B cell (primary cell): ENCODE data around the gene ZNF516. TPM values are rescaled to one million over a fixed set of nuclear protein-coding genes. Genes with fewer than 3 reads are reported as not detected.

Source experiments
- ATAC-seq: fragments of 200-7000 bp; cut with Tn5 transposase; one replicate; pipeline ENCODE4 v1.10.0; 2021; ENCODE audit warnings: low read depth, mild to moderate bottlenecking, moderate number of reproducible peaks, moderate library complexity
- CTCF ChIA-PET: fragments of 350-600 bp; sonication (Branson Sonifier 250); formaldehyde crosslinking; loops from one replicate; lab custom pipeline; 2021; ENCODE audit warnings: antibody characterized with exemption, inconsistent platforms; lab: Charles Lee
- POLR2A ChIA-PET: fragments of 350-600 bp; sonication (Branson Sonifier 250); formaldehyde crosslinking; loops from one replicate; lab custom pipeline; 2021; ENCODE audit warnings: antibody characterized with exemption; lab: Charles Lee
- DNase-seq: peaks from one replicate; pipeline ENCODE4 v3.0.0; 2013
- H2AFZ ChIP-seq: 2 replicates; pipeline ENCODE4 v1.6.1; 2012; ENCODE audit warnings: mild to moderate bottlenecking, low read depth, low read length; ENCODE audit not compliant: insufficient read depth, poor library complexity, severe bottlenecking
- H3K27ac ChIP-seq, 2 donors: 1 replicate in 1 of 2; 2 replicates in 1 of 2; pipeline ENCODE4 v1.5.1; 2012 to 2013; ENCODE audit warnings: low read length in 2 of 2, mild to moderate bottlenecking in 2 of 2, moderate library complexity in 1 of 2
- H3K27me3 ChIP-seq, 4 experiments: fragments of 200-600 bp in 1 of 4; sonication (generic) in 1 of 4; replicated peaks in 1 of 4; 1 replicate in 2 of 4; 2 replicates in 2 of 4; pipeline versions ENCODE4 v1.6.1 to v1.7.0; 2013 to 2016; ENCODE audit warnings: low read length in 3 of 4, mild to moderate bottlenecking in 2 of 4, mixed read lengths in 1 of 4, moderate library complexity in 1 of 4; ENCODE audit not compliant: insufficient read depth in 4 of 4, control insufficient read depth in 3 of 4; ENCODE audit errors: control extremely low read depth in 1 of 4
- H3K36me3 ChIP-seq, 2 experiments: replicated peaks in 1 of 2; 1 replicate in 1 of 2; 2 replicates in 1 of 2; pipeline versions ENCODE4 v1.6.1 to v1.7.1; 2013; ENCODE audit warnings: low read length in 1 of 2; ENCODE audit not compliant: insufficient read depth in 2 of 2, control insufficient read depth in 1 of 2; ENCODE audit errors: control extremely low read depth in 1 of 2, extremely low read depth in 1 of 2
- H3K4me1 ChIP-seq, 2 donors: fragments of 200-600 bp in 1 of 2; sonication (generic) in 1 of 2; 1 replicate in 1 of 2; 2 replicates in 1 of 2; pipeline versions ENCODE4 v1.5.1 to v1.6.1; 2013 to 2017; ENCODE audit warnings: low read length in 2 of 2; ENCODE audit not compliant: control insufficient read depth in 2 of 2, insufficient read depth in 2 of 2
- H3K4me2 ChIP-seq: replicated peaks from 2 replicates; pipeline ENCODE3; 2012; ENCODE audit warnings: mild to moderate bottlenecking, low read depth, low read length; ENCODE audit not compliant: poor library complexity, severe bottlenecking
- H3K4me3 ChIP-seq, 5 experiments: fragments of 200-600 bp in 1 of 5; sonication (generic) in 1 of 5; 1 replicate in 3 of 5; 2 replicates in 2 of 5; pipeline versions ENCODE4 v1.5.1 to v1.7.0; 2011 to 2016; ENCODE audit warnings: low read length in 4 of 5, mild to moderate bottlenecking in 4 of 5, low read depth in 2 of 5, control low read depth in 1 of 5, moderate library complexity in 1 of 5; ENCODE audit not compliant: insufficient read depth in 1 of 5; ENCODE audit errors: control extremely low read depth in 1 of 5, extremely low read depth in 1 of 5
- H3K79me2 ChIP-seq: fragments of 200-600 bp; sonication (generic); one replicate; pipeline ENCODE4 v1.6.0; 2016; ENCODE audit warnings: low read length; ENCODE audit not compliant: control insufficient read depth, insufficient read depth
- H3K9ac ChIP-seq: fragments of 200-600 bp; sonication (generic); 2 replicates; pipeline ENCODE4 v1.6.1; 2017; ENCODE audit warnings: mild to moderate bottlenecking, low read length, moderate library complexity
- H3K9me3 ChIP-seq, 3 donors: one replicate each; pipeline versions ENCODE4 v1.6.1 to v1.7.1; 2013; ENCODE audit warnings: low read length in 2 of 3; ENCODE audit not compliant: control insufficient read depth in 2 of 3, insufficient read depth in 1 of 3; ENCODE audit errors: control extremely low read depth in 1 of 3
- H4K20me1 ChIP-seq: 2 replicates; pipeline ENCODE4 v1.6.0; 2012; ENCODE audit warnings: mild to moderate bottlenecking, low read length; ENCODE audit not compliant: insufficient read depth, control insufficient read depth, poor library complexity, severe bottlenecking
- H3K27ac Mint-ChIP-seq: one replicate; pipeline ENCODE4 v1.8.0; 2021; ENCODE audit warnings: mixed read lengths
- H3K27me3 Mint-ChIP-seq: one replicate; pipeline ENCODE4 v1.8.0; 2021; ENCODE audit warnings: mixed read lengths
- H3K4me1 Mint-ChIP-seq: one replicate; pipeline ENCODE4 v1.8.0; 2021; ENCODE audit warnings: mixed read lengths
- H3K4me3 Mint-ChIP-seq: one replicate; pipeline ENCODE4 v1.8.0; 2021; ENCODE audit warnings: mixed read lengths
- H3K9me3 Mint-ChIP-seq: one replicate; pipeline ENCODE4 v1.8.0; 2022; ENCODE audit warnings: mixed read lengths; ENCODE audit not compliant: insufficient read depth
- EZH2 ChIP-seq: IDR thresholded peaks from 2 replicates; pipeline ENCODE4 v1.6.1; 2012; ENCODE audit warnings: borderline replicate concordance, low read depth, mild to moderate bottlenecking, moderate library complexity, low read length; ENCODE audit not compliant: insufficient read depth, poor library complexity, severe bottlenecking
- WGBS: methylation state at CpG from one replicate; pipeline ENCODE4 v1.1.5; 2013; ENCODE audit warnings: missing lambda C conversion rate; ENCODE audit not compliant: insufficient coverage; 5-methylcytosine and 5-hydroxymethylcytosine counted together
- intact Hi-C: fragments of 100-400 bp; cut with micrococcal nuclease; formaldehyde crosslinking; loops from one replicate; pipeline ENCODE4 v1.10.0; 2022
- polyA plus RNA-seq: library from polyadenylated mRNA; depleted of rRNA; stranded (reverse); fragments of >200 nt; gene quantifications from 2 replicates; pipeline ENCODE4 v1.2.3, GENCODE V29; 2012
- total RNA-seq, 2 donors: library from RNA; stranded (reverse); fragments of 120-200 nt in 1 of 2; gene quantifications; 1 replicate in 1 of 2; 2 replicates in 1 of 2; pipeline versions ENCODE4 v1.2.3 to v1.2.4, GENCODE V29; 2013 to 2022
- TF ChIP-seq, protein P1 (sequence below): fragments of 200-600 bp; IDR thresholded peaks from one replicate; pipeline ENCODE4 v1.8.0; 2022; ENCODE audit warnings: antibody characterized with exemption, mild to moderate bottlenecking

Gene ZNF516
- total and polyA plus RNA-seq, 2 donors (not counting 1 experiment from before 2014, with no cell fraction given), result 6.7 to 27.1 TPM

DNA sequence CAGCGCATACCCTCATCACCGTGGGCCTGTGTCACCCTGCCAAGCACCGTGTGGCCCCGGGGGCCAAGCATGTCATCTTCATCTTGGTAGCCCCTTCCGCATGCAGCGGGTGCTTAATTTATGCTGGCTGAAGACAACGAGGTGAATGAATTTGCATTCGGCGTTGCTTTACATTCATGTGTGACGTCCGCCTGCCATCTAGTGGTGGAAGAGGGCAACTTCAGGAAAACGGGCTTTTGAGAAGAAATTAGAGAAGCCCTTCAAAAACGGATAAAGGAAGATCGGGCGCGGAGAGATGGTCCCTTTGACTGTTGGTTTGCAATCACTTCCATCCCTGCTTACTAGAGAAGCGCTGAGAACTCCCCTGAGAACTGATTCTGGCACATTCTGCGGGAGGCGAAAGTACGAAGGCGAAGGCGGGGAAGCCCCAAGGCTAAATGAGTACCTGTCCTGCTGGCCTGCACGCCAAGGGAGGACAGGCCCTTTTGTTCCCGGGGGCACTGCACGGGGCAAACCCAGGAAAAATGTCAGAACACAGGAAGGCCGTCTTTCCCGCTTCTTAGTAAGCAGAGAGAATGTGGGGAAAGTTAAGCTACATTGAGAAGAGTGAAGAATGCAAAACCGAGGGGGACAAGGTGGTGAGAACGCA, 145.9 kb downstream of the ZNF516 start:
- Histone ChIP-seq H4K20me1 (no peaks in the 10 kb centered on the region), H3K27me3 (no peaks in the 10 kb centered on the region), H3K4me1 (peaks cover 6% of the 10 kb centered on the region in 2 donors), H3K4me2 (peak overlapping the region; percentile 25), H3K79me2 (no peaks in the 10 kb centered on the region), H3K36me3 (no peaks in the 10 kb centered on the region), H3K27ac (no peak overlapping the region), H3K9me3 (peaks cover 0 to 14% (median 0%) of the 10 kb centered on the region in 3 donors), H3K4me3 (no peak overlapping the region), H2AFZ (peak overlapping the region; percentile 33), H3K9ac (no peak overlapping the region)
- H3K4me1 Mint-ChIP-seq, result peaks cover 4% of the 10 kb centered on the region
- no peak for TF ChIP-seq EZH2
- TF ChIP-seq, protein P1, sequence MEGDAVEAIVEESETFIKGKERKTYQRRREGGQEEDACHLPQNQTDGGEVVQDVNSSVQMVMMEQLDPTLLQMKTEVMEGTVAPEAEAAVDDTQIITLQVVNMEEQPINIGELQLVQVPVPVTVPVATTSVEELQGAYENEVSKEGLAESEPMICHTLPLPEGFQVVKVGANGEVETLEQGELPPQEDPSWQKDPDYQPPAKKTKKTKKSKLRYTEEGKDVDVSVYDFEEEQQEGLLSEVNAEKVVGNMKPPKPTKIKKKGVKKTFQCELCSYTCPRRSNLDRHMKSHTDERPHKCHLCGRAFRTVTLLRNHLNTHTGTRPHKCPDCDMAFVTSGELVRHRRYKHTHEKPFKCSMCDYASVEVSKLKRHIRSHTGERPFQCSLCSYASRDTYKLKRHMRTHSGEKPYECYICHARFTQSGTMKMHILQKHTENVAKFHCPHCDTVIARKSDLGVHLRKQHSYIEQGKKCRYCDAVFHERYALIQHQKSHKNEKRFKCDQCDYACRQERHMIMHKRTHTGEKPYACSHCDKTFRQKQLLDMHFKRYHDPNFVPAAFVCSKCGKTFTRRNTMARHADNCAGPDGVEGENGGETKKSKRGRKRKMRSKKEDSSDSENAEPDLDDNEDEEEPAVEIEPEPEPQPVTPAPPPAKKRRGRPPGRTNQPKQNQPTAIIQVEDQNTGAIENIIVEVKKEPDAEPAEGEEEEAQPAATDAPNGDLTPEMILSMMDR, result peak; percentile 90
- intact Hi-C loops, result no loop called here
- no peaks in the 10 kb centered on the region for H3K27me3 Mint-ChIP-seq
- ATAC-seq, result peak; percentile 43
- 25% methylated on average over 23 of the region's 29 CpGs for WGBS
- peak; percentile 65 for DNase-seq
- peaks cover 4% of the 10 kb centered on the region for H3K9me3 Mint-ChIP-seq
- ChIA-PET POLR2A (no interaction called here), CTCF (interaction anchor here (1.1 to 1.5 kb wide), 2 partner anchors 1690 to 1696 kb away, joined by 3 read pairs; no protein-coding TSS in a partner anchor)
- H3K27ac Mint-ChIP-seq, result no peak overlapping the region
- no peak overlapping the region for H3K4me3 Mint-ChIP-seq
